Measurements from ENCODE around the gene SPDYE4. TPM values are rescaled to one million over a fixed set of nuclear protein-coding genes. Genes with fewer than 3 reads are reported as not detected.

SPDYE4 gene
- total RNA-seq, 2 experiments from 2014 or later = not detected

GRCh38 chr17:8781776-8782175, 23.4 kb upstream of the SPDYE4 start:
- Histone ChIP-seq H3K4me2 (ENCODE audit: low read length) (no peak overlapping the region), H3K9me3 (ENCODE audit: low read length) (no peaks in the 10 kb centered on the region), H3K79me2 (ENCODE audit: insufficient read depth, low read depth, low read length) (no peaks in the 10 kb centered on the region), H3K9me2 (ENCODE audit: insufficient read depth, low read length) (no peaks in the 10 kb centered on the region), H2AFZ (ENCODE audit: low read length) (no peak overlapping the region), H3K4me1 (ENCODE audit: insufficient read depth, low read length, poor library complexity, severe bottlenecking) (no peaks in the 10 kb centered on the region), H3K27ac (ENCODE audit: low read depth, low read length, poor library complexity, severe bottlenecking) (no peak overlapping the region), H3K4me3 (ENCODE audit: low read depth, low read length, poor library complexity, severe bottlenecking) (no peak overlapping the region), H4K20me1 (ENCODE audit: insufficient read depth, low read length) (no peaks in the 10 kb centered on the region), H3K36me3 (ENCODE audit: insufficient read depth, low read length) (no peaks in the 10 kb centered on the region)
- TF ChIP-seq EZH2phosphoT487 (IDR thresholded peaks at IDR 0.05; ENCODE audit: borderline replicate concordance, low read depth, low read length) = no peak
- TF ChIP-seq, protein P1, sequence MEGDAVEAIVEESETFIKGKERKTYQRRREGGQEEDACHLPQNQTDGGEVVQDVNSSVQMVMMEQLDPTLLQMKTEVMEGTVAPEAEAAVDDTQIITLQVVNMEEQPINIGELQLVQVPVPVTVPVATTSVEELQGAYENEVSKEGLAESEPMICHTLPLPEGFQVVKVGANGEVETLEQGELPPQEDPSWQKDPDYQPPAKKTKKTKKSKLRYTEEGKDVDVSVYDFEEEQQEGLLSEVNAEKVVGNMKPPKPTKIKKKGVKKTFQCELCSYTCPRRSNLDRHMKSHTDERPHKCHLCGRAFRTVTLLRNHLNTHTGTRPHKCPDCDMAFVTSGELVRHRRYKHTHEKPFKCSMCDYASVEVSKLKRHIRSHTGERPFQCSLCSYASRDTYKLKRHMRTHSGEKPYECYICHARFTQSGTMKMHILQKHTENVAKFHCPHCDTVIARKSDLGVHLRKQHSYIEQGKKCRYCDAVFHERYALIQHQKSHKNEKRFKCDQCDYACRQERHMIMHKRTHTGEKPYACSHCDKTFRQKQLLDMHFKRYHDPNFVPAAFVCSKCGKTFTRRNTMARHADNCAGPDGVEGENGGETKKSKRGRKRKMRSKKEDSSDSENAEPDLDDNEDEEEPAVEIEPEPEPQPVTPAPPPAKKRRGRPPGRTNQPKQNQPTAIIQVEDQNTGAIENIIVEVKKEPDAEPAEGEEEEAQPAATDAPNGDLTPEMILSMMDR (conservative IDR thresholded peaks at IDR 0.05; ENCODE audit: low read length) = no peak
- DNase-seq (ENCODE audit: low spot score) = no peak
- BruUV-seq (replicated peaks) = no TSS peak
- ChIA-PET POLR2A (interaction anchor here (0.7 kb wide), 1 partner anchor 78 kb away, joined by 3 read pairs; no protein-coding TSS in a partner anchor), CTCF (ENCODE audit: unreplicated experiment) (no interaction called here)
- intact Hi-C loops (cut with micrococcal nuclease; ENCODE audit: unreplicated experiment) = no loop called here

GRCh38 chr17:8776881-8777280, 18.5 kb upstream of the SPDYE4 start:
- H3K4me1 ChIP-seq (ENCODE audit: insufficient read depth, low read length, poor library complexity, severe bottlenecking) = no peaks in the 10 kb centered on the region
- no peaks in the 10 kb centered on the region for H4K20me1 ChIP-seq (ENCODE audit: insufficient read depth, low read length)
- ChIA-PET POLR2A (no interaction called here), CTCF (ENCODE audit: unreplicated experiment) (no interaction called here)
- no peaks in the 10 kb centered on the region for H3K9me2 ChIP-seq (ENCODE audit: insufficient read depth, low read length)
- DNase-seq (ENCODE audit: low spot score) = no peak
- no peak overlapping the region for H2AFZ ChIP-seq (ENCODE audit: low read length)
- BruUV-seq (replicated peaks) = no TSS peak
- no peak overlapping the region for H3K4me3 ChIP-seq (ENCODE audit: low read depth, low read length, poor library complexity, severe bottlenecking)
- no peak overlapping the region for H3K4me2 ChIP-seq (ENCODE audit: low read length)
- no peaks in the 10 kb centered on the region for H3K36me3 ChIP-seq (ENCODE audit: insufficient read depth, low read length)
- no peaks in the 10 kb centered on the region for H3K79me2 ChIP-seq (ENCODE audit: insufficient read depth, low read depth, low read length)
- no peaks in the 10 kb centered on the region for H3K9me3 ChIP-seq (ENCODE audit: low read length)
- TF ChIP-seq EZH2phosphoT487 (IDR thresholded peaks at IDR 0.05; ENCODE audit: borderline replicate concordance, low read depth, low read length) = no peak
- TF ChIP-seq, protein P1 (conservative IDR thresholded peaks at IDR 0.05; ENCODE audit: low read length) = no peak
- no peak overlapping the region for H3K27ac ChIP-seq (ENCODE audit: low read depth, low read length, poor library complexity, severe bottlenecking)
- intact Hi-C loops (cut with micrococcal nuclease; ENCODE audit: unreplicated experiment) = no loop called here

DNA sequence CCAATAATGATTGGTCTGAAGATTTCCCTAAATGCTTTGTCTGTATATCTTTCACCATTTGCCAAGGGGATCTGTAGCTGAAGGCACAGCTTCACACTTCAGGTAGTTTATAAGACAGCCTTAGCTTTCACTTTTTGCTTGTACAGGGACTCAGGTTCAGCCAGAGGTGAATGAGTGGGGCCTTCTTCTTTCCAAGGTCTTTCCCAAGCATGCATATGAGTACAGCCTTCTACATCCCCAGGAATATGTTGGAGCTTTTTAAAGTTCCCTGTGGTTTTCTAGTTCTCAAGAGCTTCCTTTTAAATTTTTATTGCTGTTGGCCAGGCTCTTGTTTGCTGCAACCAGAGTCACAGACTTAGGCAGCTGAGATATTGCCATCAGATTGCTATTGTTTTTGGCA, 17.9 kb upstream of the SPDYE4 start:
- no peaks in the 10 kb centered on the region for H4K20me1 ChIP-seq (ENCODE audit: insufficient read depth, low read length)
- H3K36me3 ChIP-seq (ENCODE audit: insufficient read depth, low read length) = no peaks in the 10 kb centered on the region
- intact Hi-C loops (cut with micrococcal nuclease; ENCODE audit: unreplicated experiment) = no loop called here
- POLR2A ChIA-PET = no interaction called here
- H3K27ac ChIP-seq (ENCODE audit: low read depth, low read length, poor library complexity, severe bottlenecking) = no peak overlapping the region
- no peaks in the 10 kb centered on the region for H3K79me2 ChIP-seq (ENCODE audit: insufficient read depth, low read depth, low read length)
- no peak overlapping the region for H3K4me3 ChIP-seq (ENCODE audit: low read depth, low read length, poor library complexity, severe bottlenecking)
- no peaks in the 10 kb centered on the region for H3K4me1 ChIP-seq (ENCODE audit: insufficient read depth, low read length, poor library complexity, severe bottlenecking)
- no TSS peak for BruUV-seq (replicated peaks)
- CTCF ChIA-PET (ENCODE audit: unreplicated experiment) = no interaction called here
- H2AFZ ChIP-seq (ENCODE audit: low read length) = no peak overlapping the region
- no peak overlapping the region for H3K4me2 ChIP-seq (ENCODE audit: low read length)
- no peaks in the 10 kb centered on the region for H3K9me3 ChIP-seq (ENCODE audit: low read length)
- DNase-seq (ENCODE audit: low spot score) = no peak
- no peak for TF ChIP-seq EZH2phosphoT487 (IDR thresholded peaks at IDR 0.05; ENCODE audit: borderline replicate concordance, low read depth, low read length)
- TF ChIP-seq, protein P1 (conservative IDR thresholded peaks at IDR 0.05; ENCODE audit: low read length) = no peak
- H3K9me2 ChIP-seq (ENCODE audit: insufficient read depth, low read length) = no peaks in the 10 kb centered on the region

Measured in OCI-LY7 (cell line).